NT2/D1 (cell line): ENCODE results near the gene SLC44A5.

Source experiments
- SUZ12 ChIP-seq: IDR thresholded peaks from 2 replicates; pipeline ENCODE4 v1.6.1; 2011; ENCODE audit not compliant: insufficient read length, insufficient read depth; ENCODE audit errors: extremely low read depth
- YY1 ChIP-seq: IDR thresholded peaks from 2 replicates; pipeline ENCODE4 v1.6.1; 2011; ENCODE audit not compliant: insufficient read length, insufficient read depth
- ZNF274 ChIP-seq: IDR thresholded peaks from 2 replicates; pipeline ENCODE4 v1.6.1; 2011; ENCODE audit warnings: mild to moderate bottlenecking, low read depth, low read length

- no peak for TF ChIP-seq SUZ12
- TF ChIP-seq YY1 = no peak
- no peak for TF ChIP-seq ZNF274
These were observed 318.9 kb downstream of the SLC44A5 start for GRCh38 chr1:75292013-75292412.
